Keratinocyte (primary cell): ENCODE results near the gene EPOP. TPM values are rescaled to one million over a fixed set of nuclear protein-coding genes. Genes with fewer than 3 reads are reported as not detected.

Source experiments
- DNase-seq: peaks from one replicate; pipeline ENCODE4 v3.0.0-alpha.2; 2011; ENCODE audit warnings: low read depth, missing footprints, low spot score
- FAIRE-seq: peaks from 2 replicates; lab custom pipeline; 2011; peaks lifted over from hg19 to GRCh38; lab: Jason Lieb, UNC
- H2AFZ ChIP-seq: 2 replicates; pipeline ENCODE4 v1.6.0; 2012; ENCODE audit warnings: low read length, control low read depth, inconsistent platforms; ENCODE audit not compliant: control insufficient read depth
- H3K27ac ChIP-seq: 2 replicates; pipeline ENCODE4 v1.5.1; 2011; ENCODE audit warnings: low read length; ENCODE audit not compliant: control insufficient read depth, insufficient read depth
- H3K27me3 ChIP-seq: 3 replicates; pipeline ENCODE4 v1.6.0; 2011; ENCODE audit warnings: low read length; ENCODE audit not compliant: control insufficient read depth, insufficient read depth; ENCODE audit errors: extremely low read depth
- H3K36me3 ChIP-seq, 2 experiments: 2 replicates in 1 of 2; 3 replicates in 1 of 2; pipeline ENCODE4 v1.5.1; 2011; ENCODE audit warnings: low read length in 2 of 2, mild to moderate bottlenecking in 1 of 2; ENCODE audit not compliant: control insufficient read depth in 2 of 2, insufficient read depth in 2 of 2; ENCODE audit errors: extremely low read depth in 1 of 2
- H3K4me1 ChIP-seq: 3 replicates; pipeline ENCODE4 v1.5.1; 2011; ENCODE audit warnings: low read length; ENCODE audit not compliant: control insufficient read depth, insufficient read depth; ENCODE audit errors: extremely low read depth
- H3K4me2 ChIP-seq: 3 replicates; pipeline ENCODE4 v1.6.0; 2011; ENCODE audit warnings: low read depth, low read length; ENCODE audit not compliant: control insufficient read depth, insufficient read depth; ENCODE audit errors: extremely low read depth
- H3K4me3 ChIP-seq, 3 experiments: fragments of 200-600 bp in 1 of 3; sonication (generic) in 1 of 3; 2 replicates in 2 of 3; 3 replicates in 1 of 3; pipeline ENCODE4 v1.5.1; 2011 to 2016; ENCODE audit warnings: low read length in 3 of 3, mild to moderate bottlenecking in 3 of 3, control low read depth in 2 of 3, inconsistent platforms in 1 of 3, low read depth in 1 of 3, mixed read lengths in 1 of 3, mixed run types in 1 of 3, moderate library complexity in 1 of 3; ENCODE audit not compliant: control insufficient read depth in 2 of 3, insufficient read depth in 2 of 3; ENCODE audit errors: extremely low read depth in 1 of 3
- H3K79me2 ChIP-seq: 2 replicates; pipeline ENCODE4 v1.6.0; 2012; ENCODE audit warnings: low read length; ENCODE audit not compliant: control insufficient read depth, insufficient read depth
- H3K9ac ChIP-seq: 3 replicates; pipeline ENCODE4 v1.6.0; 2011; ENCODE audit warnings: low read length; ENCODE audit not compliant: control insufficient read depth, insufficient read depth; ENCODE audit errors: extremely low read depth
- H3K9me1 ChIP-seq: 3 replicates; pipeline ENCODE4 v1.6.0; 2011; ENCODE audit warnings: low read length; ENCODE audit not compliant: control insufficient read depth, insufficient read depth; ENCODE audit errors: extremely low read depth
- H3K9me3 ChIP-seq: 2 replicates; pipeline ENCODE4 v1.5.1; 2012; ENCODE audit warnings: low read depth, low read length; ENCODE audit not compliant: control insufficient read depth
- H4K20me1 ChIP-seq: 3 replicates; pipeline ENCODE4 v1.6.0; 2011; ENCODE audit warnings: low read length; ENCODE audit not compliant: control insufficient read depth, insufficient read depth; ENCODE audit errors: extremely low read depth
- CTCF ChIP-seq, 3 experiments: IDR thresholded peaks in 1 of 3; conservative IDR thresholded peaks in 1 of 3; optimal IDR thresholded peaks in 1 of 3; 2 replicates in 2 of 3; 3 replicates in 1 of 3; pipeline versions ENCODE3 to v1.5.1; 2011; ENCODE audit warnings: low read length in 3 of 3, mild to moderate bottlenecking in 3 of 3, moderate library complexity in 2 of 3, control low read depth in 1 of 3, inconsistent platforms in 1 of 3; ENCODE audit not compliant: insufficient read depth in 2 of 3; ENCODE audit errors: extremely low read depth in 1 of 3
- EZH2 ChIP-seq: IDR thresholded peaks from one replicate; pipeline ENCODE4 v1.6.1; 2012; ENCODE audit warnings: inconsistent platforms, mild to moderate bottlenecking, low read length, moderate library complexity
- dilution Hi-C: fragments of 300-500 bp; cut with MboI; formaldehyde crosslinking; loops from one replicate; pipeline ENCODE4 v1.7.0; 2020; ENCODE audit warnings: low sequenced_read_pairs; ENCODE audit not compliant: extremely low pct_ligation_motif_present
- polyA plus RNA-seq, 5 experiments: library from polyadenylated mRNA; depleted of rRNA in 3 of 5; stranded (reverse) in 3 of 5; stranded (forward) in 1 of 5; unstranded in 1 of 5; fragments of >200 nt; gene quantifications; 1 replicate in 1 of 5; 2 replicates in 3 of 5; 3 replicates in 1 of 5; pipeline versions ENCODE4 v1.2.1 to v1.2.3, GENCODE V29; 2011 to 2012; ENCODE audit warnings: missing spikeins in 2 of 5, low read depth in 1 of 5, low replicate concordance in 1 of 5

Gene EPOP
- polyA plus RNA-seq, 1 donor (not counting 4 experiments of a cell fraction or from before 2014, with no cell fraction given), result 3.2 TPM

GRCh38 chr17:38663125-38663751 lies 11.5 kb downstream of the EPOP start:
- FAIRE-seq (no peak), DNase-seq (no peak)

GRCh38 chr17:38660097-38661025 lies 14.4 kb downstream of the EPOP start:
- no peak overlapping the region for H3K4me2 ChIP-seq
- no peaks in the 10 kb centered on the region for H3K79me2 ChIP-seq
- DNase-seq (no peak), FAIRE-seq (no peak)
- H4K20me1 ChIP-seq, result no peaks in the 10 kb centered on the region
- dilution Hi-C loops, result no loop called here
- no peaks in the 10 kb centered on the region for H3K36me3 ChIP-seq
- peaks cover 11% of the 10 kb centered on the region for H3K27me3 ChIP-seq
- no peaks in the 10 kb centered on the region for H3K4me1 ChIP-seq
- H3K4me3 ChIP-seq, result no peak overlapping the region
- no peaks in the 10 kb centered on the region for H3K9me3 ChIP-seq
- H3K9ac ChIP-seq, result no peak overlapping the region
- H2AFZ ChIP-seq, result no peak overlapping the region
- H3K9me1 ChIP-seq, result no peaks in the 10 kb centered on the region
- no peak overlapping the region for H3K27ac ChIP-seq
- TF ChIP-seq EZH2, result no peak
- no peak for TF ChIP-seq CTCF (optimal IDR thresholded peaks at IDR 0.05 in 1 of 3, IDR thresholded peaks at IDR 0.05 in 1 of 3, conservative IDR thresholded peaks at IDR 0.05 in 1 of 3; ENCODE audit: extremely low read depth in 1 of 3, insufficient read depth in 2 of 3, low read length in 3 of 3)

More at GRCh38 chr17:38663125-38663751, 11.5 kb downstream of the EPOP start:
- Histone ChIP-seq H3K4me1 (no peaks in the 10 kb centered on the region), H3K4me2 (no peak overlapping the region), H3K9ac (no peak overlapping the region), H3K4me3 (no peak overlapping the region), H3K27ac (no peak overlapping the region), H3K79me2 (no peaks in the 10 kb centered on the region), H4K20me1 (no peaks in the 10 kb centered on the region), H3K9me3 (no peaks in the 10 kb centered on the region), H3K36me3 (no peaks in the 10 kb centered on the region), H3K9me1 (no peaks in the 10 kb centered on the region), H2AFZ (no peak overlapping the region), H3K27me3 (peaks cover 9% of the 10 kb centered on the region)
- dilution Hi-C loops, result no loop called here
- TF ChIP-seq CTCF (optimal IDR thresholded peaks at IDR 0.05 in 1 of 3, IDR thresholded peaks at IDR 0.05 in 1 of 3, conservative IDR thresholded peaks at IDR 0.05 in 1 of 3; ENCODE audit: extremely low read depth in 1 of 3, insufficient read depth in 2 of 3, low read length in 3 of 3) (peak; percentile 89 to 90 (median 89)), EZH2 (no peak)
